GM11168 (cell line): ENCODE measurements around the gene MRPL54.

Source experiments
- in situ Hi-C: fragments of 300-500 bp; cut with MboI; formaldehyde crosslinking; loops from one replicate; pipeline ENCODE4 v1.12.0; 2022; ENCODE audit warnings: low sequenced_read_pairs; ENCODE audit not compliant: unreplicated experiment

MRPL54 gene

DNA sequence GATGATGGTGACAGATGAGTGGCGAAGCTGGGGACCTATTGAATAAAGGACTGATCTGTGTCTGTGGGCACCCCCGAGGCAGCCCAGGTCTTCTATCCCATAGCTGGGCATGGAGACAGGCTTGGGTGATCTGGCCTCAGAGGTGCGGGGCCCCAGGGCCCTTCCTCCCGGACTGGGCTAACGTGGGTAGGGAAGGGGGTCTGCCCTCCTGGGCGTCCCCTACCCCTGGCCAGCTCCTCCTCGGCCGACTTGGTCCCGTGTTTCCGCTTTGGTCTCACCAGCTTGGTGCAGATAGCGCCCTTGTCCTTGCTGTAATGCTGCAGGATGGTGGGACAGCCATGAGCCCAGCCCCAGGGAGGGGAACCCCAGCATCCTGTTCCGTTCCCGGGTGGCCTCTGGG, 20.4 kb downstream of the MRPL54 start:
- in situ Hi-C loops = no loop called here

GRCh38 chr19:3783660-3784584, 21.4 kb downstream of the MRPL54 start:
- in situ Hi-C loops = no loop called here

DNA sequence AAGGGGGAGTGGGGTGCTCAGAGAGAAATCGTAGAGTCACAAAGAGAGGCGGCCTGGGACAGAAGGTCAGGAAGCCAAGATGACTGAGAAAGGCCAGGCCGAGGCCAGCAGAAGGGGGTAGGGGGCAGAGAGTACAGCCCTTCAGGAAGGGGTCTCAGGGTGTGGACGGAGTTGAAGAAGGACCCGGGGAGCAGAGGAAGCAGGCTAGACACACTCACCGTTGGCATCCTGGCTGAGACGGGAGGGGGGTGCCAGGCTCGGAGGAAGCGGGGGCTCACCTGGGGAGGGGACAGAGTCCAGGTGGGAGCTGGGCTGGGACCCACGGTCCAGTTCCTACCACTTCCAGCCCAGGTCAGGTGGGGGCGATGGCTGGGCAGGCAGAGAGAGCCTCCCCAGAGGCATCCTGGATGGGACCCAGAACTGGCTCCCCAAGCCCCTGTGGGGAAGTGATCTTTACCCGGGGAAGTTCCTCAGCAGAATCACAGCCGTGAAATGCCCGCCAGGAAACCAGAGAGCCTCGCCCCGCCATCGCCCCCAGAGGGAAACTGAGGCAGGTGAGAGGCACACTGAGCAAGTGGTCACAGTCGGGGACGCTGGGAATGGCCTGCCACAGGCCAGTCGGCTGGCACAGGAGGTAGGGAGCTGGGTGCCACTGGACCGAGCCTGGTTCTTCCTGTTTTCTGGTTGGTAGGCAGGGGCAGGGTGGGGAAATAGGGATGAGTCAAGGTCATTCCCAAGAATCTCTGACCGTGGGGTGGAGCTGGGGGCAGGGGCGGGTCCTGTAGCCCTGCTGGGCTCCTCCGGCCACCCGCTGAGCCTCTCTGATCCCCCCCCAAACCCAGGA, 22.3 kb downstream of the MRPL54 start:
- in situ Hi-C loops = no loop called here

GRCh38 chr19:3785451-3785937, 23.0 kb downstream of the MRPL54 start:
- in situ Hi-C loops = no loop called here

DNA sequence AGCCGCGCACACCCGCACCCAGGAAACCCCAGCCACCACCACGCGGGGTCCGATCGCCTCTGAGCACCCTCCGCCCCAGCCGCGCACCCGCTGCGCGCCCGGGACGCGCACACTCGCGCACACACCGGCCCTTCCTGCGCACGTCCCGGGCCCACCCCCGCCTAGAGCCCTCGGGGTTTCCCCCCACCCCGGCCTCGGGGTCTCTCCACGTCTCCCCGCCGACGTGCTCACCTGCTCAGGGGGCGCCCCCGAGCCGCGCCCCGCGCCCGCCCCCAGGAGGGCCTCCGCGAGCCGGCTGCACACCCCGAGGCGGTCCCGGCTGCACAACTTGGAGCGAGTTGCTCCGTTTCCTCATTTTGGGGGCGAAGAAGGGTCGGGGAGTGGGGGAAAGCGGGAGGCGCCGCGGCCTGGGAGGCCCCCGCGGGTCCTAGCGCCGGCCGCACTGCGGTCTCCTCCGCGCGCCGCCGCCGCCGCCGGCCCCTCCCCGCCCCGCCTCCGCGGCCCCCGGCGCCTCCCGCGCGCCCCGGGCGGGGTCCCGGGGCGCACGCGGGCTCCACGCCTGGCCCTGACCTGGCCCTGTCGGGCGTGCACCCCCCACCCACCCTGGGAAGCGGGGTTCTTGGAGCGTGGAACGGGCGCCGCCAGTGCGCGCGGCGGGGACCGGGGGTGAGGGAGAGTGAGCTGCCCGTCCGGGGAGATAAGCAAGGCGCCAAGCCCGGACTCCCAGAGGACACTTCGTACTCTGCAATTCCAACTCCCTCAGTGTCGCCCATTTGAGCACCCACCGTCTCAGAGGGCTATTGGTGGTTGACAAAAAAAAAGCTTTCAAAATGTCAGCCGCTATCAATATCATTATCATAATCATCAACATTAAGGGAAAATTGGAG, 23.7 kb downstream of the MRPL54 start, which contains the start of gene MATK:
MATK (minus strand) TSS at position 444 of the 887 bp plus-strand sequence. CDS start 1,246 bp downstream, outside the sequence.
- in situ Hi-C loops = no loop called here

DNA sequence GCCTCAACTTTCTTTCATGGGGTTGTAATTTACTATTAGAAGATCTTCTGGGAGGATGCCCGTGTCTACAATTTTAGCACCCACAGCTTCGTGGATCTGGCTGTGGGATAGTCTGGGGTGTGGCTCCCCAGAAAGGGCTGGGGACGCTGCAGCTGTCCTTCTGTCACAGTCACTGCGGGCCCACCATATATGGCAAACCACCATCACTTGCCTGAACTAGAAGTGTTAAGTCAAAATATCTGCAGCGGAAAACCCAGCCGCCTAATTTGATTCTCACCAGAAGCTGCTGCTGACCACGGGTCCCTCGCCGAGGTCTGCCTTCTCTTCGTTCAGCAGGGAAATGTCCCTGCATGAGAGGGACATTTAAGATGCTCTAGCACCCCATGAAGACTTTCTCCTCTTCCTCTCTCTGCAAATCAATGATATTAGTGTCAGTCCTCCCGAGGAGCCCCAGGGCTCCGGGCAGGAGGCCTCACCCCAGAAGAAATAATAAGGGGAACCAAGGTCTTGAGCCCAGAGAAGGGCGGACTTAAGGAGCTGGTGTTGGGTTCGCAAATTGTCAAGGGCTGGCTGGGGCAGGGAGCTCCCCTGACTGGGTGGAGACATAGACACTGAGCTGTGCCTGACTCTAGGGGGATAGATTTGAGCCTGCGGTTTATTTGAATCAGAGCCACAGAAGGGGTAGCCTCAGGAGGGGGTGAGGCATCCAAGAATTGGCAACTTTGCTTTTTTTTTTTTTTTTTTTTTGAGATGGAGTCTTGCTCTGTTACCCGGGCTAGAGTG, 26.7 kb downstream of the MRPL54 start:
- in situ Hi-C loops = no loop called here

DNA sequence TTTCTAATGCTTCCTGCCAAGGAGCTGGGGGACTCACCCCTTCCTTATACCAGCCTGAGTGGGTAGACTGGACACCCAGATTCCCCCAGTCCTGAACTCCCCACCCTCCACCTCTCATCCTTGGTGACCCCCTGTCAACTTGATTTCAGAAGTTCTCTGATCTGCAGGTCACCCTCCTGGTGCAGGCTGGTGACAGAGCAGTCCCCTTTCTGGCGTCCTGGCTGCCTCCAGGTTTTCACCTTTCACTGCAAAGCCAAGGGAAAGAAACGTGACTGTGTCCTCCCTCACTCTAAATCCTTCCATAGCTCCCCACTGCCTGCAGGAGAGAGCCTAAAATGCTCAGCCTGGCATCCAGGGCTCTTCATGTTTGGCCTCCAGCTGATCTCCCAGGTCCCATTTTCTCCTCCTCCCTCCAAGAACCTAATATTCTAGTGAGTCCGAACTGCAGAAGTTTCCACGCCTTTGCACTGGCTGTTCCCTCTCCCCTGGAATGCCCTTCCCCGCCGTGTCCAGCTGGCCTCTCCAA, 27.8 kb downstream of the MRPL54 start:
- in situ Hi-C loops = no loop called here

DNA sequence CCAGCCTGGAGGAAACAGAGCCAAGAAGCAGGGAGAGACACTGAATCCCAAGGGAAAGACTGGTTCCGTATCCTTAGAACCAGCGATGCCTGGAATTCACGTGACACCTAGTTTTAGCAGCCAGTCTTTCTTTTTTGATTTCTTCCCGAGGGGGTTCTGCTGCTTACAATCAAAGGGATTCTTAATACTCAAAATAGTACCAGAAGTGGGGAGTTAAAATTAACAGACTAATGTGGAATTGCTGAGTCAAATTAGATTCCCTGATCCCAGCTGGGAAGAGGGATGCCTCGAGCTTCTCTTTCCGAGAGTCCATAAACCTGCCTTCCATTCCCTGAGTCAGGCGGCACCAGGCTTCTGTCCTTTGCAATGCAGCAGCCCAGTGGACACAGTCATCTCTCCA, 28.5 kb downstream of the MRPL54 start:
- in situ Hi-C loops = no loop called here

DNA sequence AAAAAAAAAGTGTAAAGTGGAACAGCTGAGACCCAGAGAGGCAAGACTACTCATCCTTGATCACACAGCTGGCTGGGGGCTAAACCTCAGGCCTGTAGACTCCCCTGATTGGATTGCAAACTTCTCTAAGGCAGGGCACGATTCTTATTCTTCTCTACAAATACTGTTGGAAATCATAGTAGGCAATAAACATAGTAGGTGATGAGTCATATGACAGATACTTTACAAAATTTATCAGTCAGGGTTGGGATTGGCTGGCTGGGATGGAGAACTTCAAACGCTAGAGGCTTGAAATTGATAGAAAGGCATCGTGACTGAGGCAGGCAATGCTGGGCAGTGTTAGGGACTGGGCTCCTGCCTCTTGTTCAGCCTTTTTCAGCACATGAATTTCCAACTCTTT, 29.6 kb downstream of the MRPL54 start:
- in situ Hi-C loops = no loop called here

GRCh38 chr19:3793799-3794198, 31.3 kb downstream of the MRPL54 start:
- in situ Hi-C loops = no loop called here

DNA sequence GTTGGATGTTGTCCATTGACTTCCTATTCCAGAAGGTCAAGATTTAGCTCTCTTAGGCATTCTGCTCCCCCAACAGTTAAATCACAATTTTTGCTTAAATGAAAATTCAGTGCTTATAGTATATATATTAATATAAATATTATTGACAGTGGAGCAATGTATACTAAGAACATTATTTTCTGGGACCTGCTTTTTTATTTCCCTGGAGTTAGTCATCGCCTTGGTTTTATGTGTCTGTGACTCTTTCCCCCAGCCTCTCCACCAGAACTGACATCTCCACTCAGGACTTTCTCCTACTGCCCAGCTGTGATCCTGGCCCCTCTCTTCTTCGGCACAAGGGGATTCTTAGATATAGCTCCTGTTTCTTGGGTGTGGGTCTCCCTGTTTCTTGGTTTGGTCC, 33.9 kb downstream of the MRPL54 start:
- in situ Hi-C loops = no loop called here

DNA sequence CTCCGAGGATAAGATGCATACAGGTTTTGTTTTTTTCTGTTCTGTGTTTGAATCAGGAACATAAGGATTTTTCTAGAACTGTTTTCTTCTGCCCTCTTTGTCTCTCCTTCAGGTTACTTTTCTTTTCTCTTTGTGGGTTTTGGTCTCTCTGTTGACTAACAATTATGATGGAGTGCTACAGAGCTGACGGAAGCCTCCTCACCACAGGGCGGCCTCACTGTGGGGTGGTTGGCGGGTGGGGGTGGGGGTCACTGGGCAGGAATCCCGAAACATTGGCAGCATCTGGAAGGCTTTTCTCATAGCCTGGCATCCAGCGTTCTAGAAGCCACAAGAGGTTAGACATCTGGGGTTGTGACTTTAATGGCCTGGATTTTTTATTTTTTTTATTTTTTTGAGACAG, 35.7 kb downstream of the MRPL54 start:
- in situ Hi-C loops = no loop called here

DNA sequence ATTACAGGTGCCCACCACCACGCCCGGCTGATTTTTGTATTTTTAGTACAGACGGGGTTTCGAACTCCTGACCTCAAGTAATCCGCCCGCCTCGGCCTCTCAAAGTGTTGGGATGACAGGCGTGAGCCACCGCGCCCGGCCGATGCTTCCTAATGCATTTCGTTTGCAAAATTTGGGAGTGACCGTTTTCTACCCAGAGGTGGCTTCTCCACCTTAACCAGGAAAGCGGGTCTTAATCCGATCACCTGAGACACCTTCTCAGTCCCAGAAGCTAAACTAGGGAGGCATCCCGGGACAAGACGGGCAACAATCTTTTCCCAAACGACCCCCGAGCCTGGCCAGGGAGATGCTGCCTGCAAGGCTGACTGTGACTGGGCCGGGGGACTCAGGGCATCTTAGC, 38.5 kb downstream of the MRPL54 start:
- in situ Hi-C loops = no loop called here

DNA sequence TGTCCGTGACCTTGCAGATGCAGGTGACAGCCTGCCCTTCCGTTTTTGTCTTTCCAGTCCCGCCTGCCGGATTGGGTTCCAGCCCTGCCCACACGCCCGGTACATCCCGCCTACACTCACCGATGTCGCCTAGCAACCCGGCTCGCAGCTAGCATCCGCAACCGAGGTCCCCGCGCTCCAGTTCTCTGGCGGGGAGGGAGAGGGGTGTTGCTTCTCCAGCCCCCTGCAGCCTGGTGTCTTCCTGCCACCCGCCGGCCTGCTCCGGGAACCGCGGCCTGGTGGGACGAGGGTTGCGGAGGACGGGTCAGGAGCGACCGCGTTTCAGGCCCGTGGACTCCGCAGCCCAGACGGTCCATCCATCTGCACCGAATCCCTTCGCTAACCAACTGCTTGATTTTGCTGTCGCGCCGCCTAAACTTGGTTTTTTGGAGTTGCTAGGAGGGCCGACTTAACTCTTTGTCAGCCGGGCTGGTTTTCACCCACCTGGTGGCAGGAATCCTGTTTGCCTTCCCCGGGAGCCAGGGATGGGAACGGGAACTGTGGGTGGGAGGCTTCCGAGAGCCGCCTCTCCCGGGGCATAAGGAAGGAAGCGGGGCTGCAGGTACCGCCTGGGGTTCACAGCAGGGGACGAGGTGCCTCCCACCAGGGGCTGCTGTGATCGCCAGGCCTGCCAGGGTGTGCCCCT, 39.1 kb downstream of the MRPL54 start:
- in situ Hi-C loops = no loop called here

DNA sequence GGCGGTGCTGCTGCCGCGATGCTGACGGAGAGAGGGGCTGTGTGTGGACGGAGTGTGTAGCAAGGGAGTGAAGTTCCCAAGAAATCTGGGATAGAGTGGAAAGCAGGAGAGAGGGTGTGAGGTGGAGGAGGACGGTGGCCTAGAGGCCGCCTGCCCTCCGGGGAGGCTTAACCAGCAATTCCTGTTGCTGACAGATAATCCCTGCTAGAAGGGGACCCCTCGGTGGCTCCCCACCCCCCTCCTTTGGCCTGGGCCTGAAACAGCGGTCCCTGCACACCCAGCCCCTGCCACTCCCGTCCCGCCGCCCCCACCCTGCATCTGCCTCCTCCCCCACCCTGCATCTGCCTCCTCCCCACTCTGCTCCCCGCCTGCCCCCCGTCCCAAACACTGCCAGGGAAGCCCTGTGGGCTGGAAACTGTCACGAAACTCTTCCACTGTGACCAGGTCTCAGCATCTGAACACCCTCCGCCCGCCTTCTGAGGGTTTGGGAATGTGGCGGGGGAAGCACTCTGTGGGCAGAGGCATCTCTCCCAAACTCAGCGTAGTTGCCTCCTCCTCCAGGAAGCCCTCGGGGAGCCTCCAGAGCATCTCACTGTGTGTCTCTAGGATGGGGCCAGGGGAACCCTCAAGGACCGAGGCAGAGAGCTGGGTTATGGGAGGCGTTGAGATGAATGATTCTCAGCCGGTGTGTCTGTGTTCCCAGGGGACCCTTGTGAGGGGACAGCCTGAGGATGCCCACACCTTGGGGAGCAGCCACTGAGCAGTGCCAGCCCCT, 40.8 kb downstream of the MRPL54 start:
- in situ Hi-C loops = no loop called here

DNA sequence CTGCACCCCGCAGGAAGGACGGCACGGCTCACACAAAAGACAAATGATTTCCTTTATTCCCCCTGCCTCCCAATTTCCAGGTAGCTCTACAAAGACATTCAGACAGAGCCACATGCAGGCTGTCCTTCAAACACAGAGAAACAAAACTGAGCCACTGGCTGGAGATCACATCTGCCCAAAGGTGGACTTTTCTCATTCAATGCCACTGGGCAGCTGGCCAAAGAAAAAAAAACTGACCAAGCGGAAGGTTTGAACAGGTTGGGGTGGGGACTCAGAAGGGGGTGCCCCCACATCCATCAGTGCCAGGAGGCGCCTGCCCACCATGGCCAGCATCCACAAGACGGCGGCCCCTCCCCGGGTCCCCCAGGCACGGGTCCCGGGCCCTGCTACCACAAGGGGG, 41.5 kb downstream of the MRPL54 start:
- in situ Hi-C loops = no loop called here

- in situ Hi-C loops = no loop called here
Measured at GRCh38 chr19:3804429-3804828, 41.9 kb downstream of the MRPL54 start.

GRCh38 chr19:3805859-3806258, 43.4 kb downstream of the MRPL54 start:
- in situ Hi-C loops = no loop called here
